Ishikawa (cell line): ENCODE results near the gene CDH23.

Experiments used
- CREB1 ChIP-seq: IDR thresholded peaks from 2 replicates; pipeline ENCODE4 v1.6.1; 2012; ENCODE audit warnings: low read depth
- EGR1 ChIP-seq: IDR thresholded peaks from 2 replicates; pipeline ENCODE4 v1.6.1; 2012
- EP300 ChIP-seq: IDR thresholded peaks from 2 replicates; pipeline ENCODE4 v1.6.1; 2012; ENCODE audit warnings: borderline replicate concordance
- FOXM1 ChIP-seq: IDR thresholded peaks from 2 replicates; pipeline ENCODE4 v1.6.1; 2012; ENCODE audit warnings: low read depth, borderline replicate concordance
- RAD21 ChIP-seq: IDR thresholded peaks from 2 replicates; pipeline ENCODE4 v1.6.1; 2012; ENCODE audit warnings: low read depth
- TAF1 ChIP-seq: IDR thresholded peaks from 2 replicates; pipeline ENCODE4 v1.6.1; 2012; ENCODE audit warnings: low read depth, mild to moderate bottlenecking
- TCF12 ChIP-seq: IDR thresholded peaks from 2 replicates; pipeline ENCODE4 v1.6.1; 2012; ENCODE audit warnings: low read depth
- TEAD4 ChIP-seq: IDR thresholded peaks from 2 replicates; pipeline ENCODE4 v1.6.1; 2012
- YY1 ChIP-seq: IDR thresholded peaks from 2 replicates; pipeline ENCODE4 v1.6.1; 2012; ENCODE audit warnings: low read depth
- ZBTB7A ChIP-seq: IDR thresholded peaks from 2 replicates; pipeline ENCODE4 v1.6.1; 2012; ENCODE audit warnings: low read depth
- TF ChIP-seq, protein P1 (sequence below): IDR thresholded peaks from 2 replicates; pipeline ENCODE4 v1.6.1; 2012; ENCODE audit warnings: low read depth, mild to moderate bottlenecking
- TF ChIP-seq, protein P2 (sequence below): IDR thresholded peaks from 2 replicates; pipeline ENCODE4 v1.6.1; 2012
- TF ChIP-seq, protein P3 (sequence below): IDR thresholded peaks from 2 replicates; pipeline ENCODE4 v1.6.1; 2012

DNA sequence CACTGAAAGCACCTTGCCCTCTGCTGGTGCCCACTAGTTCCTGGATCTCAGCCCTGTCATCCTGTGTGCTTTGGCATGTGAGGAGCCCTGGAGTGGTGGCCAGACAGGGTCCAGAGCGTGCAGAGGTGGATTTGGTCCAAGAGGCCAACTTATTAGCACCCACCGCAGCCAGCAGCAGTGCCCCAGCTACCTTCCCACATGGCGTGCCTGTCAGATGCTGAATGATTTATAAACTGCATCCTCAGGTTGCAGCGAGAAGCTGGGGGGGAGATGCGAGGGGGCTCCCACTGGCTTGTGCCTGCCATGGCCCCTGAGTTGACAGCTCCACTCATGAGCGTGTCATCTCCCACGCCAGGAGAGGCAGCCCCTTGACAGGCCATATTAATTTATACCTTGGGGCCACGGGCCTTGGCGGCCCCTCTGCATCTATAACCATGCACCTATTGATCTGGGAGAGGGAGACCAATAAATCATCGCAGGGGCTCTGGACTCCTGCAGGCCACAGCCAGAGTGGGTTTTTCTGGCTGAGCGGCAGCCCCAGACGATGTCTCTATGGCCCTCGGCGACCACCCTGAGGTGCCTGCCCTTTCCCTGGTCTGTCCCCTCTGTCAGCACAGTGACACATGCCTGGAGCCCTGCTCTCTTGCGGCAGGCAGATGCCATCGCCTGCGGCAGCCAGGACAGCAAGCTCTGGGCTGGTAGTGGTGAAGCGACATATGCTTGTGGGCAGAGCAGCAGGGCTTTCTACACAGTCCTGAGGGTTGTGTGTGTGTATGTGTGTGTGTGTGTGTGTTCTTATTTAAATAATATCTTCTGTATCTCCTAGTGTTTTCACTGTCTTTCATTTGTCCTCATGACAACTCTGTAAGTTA, 120.8 kb downstream of the CDH23 start:
- TF ChIP-seq, protein P1, sequence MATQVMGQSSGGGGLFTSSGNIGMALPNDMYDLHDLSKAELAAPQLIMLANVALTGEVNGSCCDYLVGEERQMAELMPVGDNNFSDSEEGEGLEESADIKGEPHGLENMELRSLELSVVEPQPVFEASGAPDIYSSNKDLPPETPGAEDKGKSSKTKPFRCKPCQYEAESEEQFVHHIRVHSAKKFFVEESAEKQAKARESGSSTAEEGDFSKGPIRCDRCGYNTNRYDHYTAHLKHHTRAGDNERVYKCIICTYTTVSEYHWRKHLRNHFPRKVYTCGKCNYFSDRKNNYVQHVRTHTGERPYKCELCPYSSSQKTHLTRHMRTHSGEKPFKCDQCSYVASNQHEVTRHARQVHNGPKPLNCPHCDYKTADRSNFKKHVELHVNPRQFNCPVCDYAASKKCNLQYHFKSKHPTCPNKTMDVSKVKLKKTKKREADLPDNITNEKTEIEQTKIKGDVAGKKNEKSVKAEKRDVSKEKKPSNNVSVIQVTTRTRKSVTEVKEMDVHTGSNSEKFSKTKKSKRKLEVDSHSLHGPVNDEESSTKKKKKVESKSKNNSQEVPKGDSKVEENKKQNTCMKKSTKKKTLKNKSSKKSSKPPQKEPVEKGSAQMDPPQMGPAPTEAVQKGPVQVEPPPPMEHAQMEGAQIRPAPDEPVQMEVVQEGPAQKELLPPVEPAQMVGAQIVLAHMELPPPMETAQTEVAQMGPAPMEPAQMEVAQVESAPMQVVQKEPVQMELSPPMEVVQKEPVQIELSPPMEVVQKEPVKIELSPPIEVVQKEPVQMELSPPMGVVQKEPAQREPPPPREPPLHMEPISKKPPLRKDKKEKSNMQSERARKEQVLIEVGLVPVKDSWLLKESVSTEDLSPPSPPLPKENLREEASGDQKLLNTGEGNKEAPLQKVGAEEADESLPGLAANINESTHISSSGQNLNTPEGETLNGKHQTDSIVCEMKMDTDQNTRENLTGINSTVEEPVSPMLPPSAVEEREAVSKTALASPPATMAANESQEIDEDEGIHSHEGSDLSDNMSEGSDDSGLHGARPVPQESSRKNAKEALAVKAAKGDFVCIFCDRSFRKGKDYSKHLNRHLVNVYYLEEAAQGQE, result no peak
- TF ChIP-seq, protein P2, sequence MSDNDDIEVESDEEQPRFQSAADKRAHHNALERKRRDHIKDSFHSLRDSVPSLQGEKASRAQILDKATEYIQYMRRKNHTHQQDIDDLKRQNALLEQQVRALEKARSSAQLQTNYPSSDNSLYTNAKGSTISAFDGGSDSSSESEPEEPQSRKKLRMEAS, result no peak
- no peak for TF ChIP-seq TAF1
- no peak for TF ChIP-seq CREB1
- no peak for TF ChIP-seq EP300
- no peak for TF ChIP-seq RAD21
- TF ChIP-seq TEAD4, result no peak
- no peak for TF ChIP-seq YY1
- no peak for TF ChIP-seq EGR1
- TF ChIP-seq, protein P3, sequence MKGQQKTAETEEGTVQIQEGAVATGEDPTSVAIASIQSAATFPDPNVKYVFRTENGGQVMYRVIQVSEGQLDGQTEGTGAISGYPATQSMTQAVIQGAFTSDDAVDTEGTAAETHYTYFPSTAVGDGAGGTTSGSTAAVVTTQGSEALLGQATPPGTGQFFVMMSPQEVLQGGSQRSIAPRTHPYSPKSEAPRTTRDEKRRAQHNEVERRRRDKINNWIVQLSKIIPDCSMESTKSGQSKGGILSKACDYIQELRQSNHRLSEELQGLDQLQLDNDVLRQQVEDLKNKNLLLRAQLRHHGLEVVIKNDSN, result no peak
- TF ChIP-seq TCF12, result no peak
- TF ChIP-seq ZBTB7A, result no peak
- TF ChIP-seq FOXM1, result no peak
